Ramos (cell line): ENCODE data around the gene ALKBH8.
"Not testable (repeated sequence)": the region's sequence is repeated elsewhere in the genome, so short reads cannot be mapped to it uniquely, and the experiment has no call there.

ENCODE experiments used
- in situ Hi-C: fragments of 300-500 bp; cut with MboI; formaldehyde crosslinking; loops from one replicate; pipeline ENCODE4 v1.14.3; 2022; ENCODE audit warnings: low sequenced_read_pairs; ENCODE audit not compliant: unreplicated experiment

ALKBH8 gene

GRCh38 chr11:107526197-107526596 is 39.3 kb downstream of the ALKBH8 start:
- in situ Hi-C loops = no loop called here

- in situ Hi-C loops = no loop called here
These were observed 56.7 kb downstream of the ALKBH8 start for GRCh38 chr11:107508858-107509244.

- in situ Hi-C loops = no loop called here
These were observed 57.2 kb downstream of the ALKBH8 start for GRCh38 chr11:107508201-107508857.

GRCh38 chr11:107505647-107506225 is 59.8 kb downstream of the ALKBH8 start:
- in situ Hi-C loops = no loop called here

- in situ Hi-C loops = no loop called here
These were observed 60.6 kb downstream of the ALKBH8 start for GRCh38 chr11:107504981-107505380.

GRCh38 chr11:107501713-107502112 is 63.8 kb downstream of the ALKBH8 start:
- in situ Hi-C loops = no loop called here

- in situ Hi-C loops = not testable (repeated sequence)
These were observed 68.2 kb downstream of the ALKBH8 start for GRCh38 chr11:107497371-107497770.

- in situ Hi-C loops = no loop called here
These were observed 69.5 kb downstream of the ALKBH8 start for GRCh38 chr11:107496011-107496410.

GRCh38 chr11:107494055-107494454 is 71.5 kb downstream of the ALKBH8 start:
- in situ Hi-C loops = no loop called here

- in situ Hi-C loops = no loop called here
These were observed 72.4 kb downstream of the ALKBH8 start for GRCh38 chr11:107493117-107493516.

GRCh38 chr11:107490836-107491235 is 74.7 kb downstream of the ALKBH8 start:
- in situ Hi-C loops = no loop called here

- in situ Hi-C loops = no loop called here
These were observed 83.3 kb downstream of the ALKBH8 start for GRCh38 chr11:107482234-107482633.

- in situ Hi-C loops = no loop called here
These were observed 86.6 kb downstream of the ALKBH8 start for GRCh38 chr11:107478922-107479321.

- in situ Hi-C loops = no loop called here
These were observed 87.7 kb downstream of the ALKBH8 start for GRCh38 chr11:107477820-107478219.

- in situ Hi-C loops = no loop called here
These were observed 91.7 kb downstream of the ALKBH8 start for GRCh38 chr11:107473792-107474191.

- in situ Hi-C loops = no loop called here
These were observed 92.6 kb downstream of the ALKBH8 start for GRCh38 chr11:107472966-107473365.

GRCh38 chr11:107468596-107468995 is 96.9 kb downstream of the ALKBH8 start:
- in situ Hi-C loops = no loop called here

GRCh38 chr11:107467696-107468095 is 97.8 kb downstream of the ALKBH8 start:
- in situ Hi-C loops = no loop called here

GRCh38 chr11:107466275-107466866 is 99.2 kb downstream of the ALKBH8 start:
- in situ Hi-C loops = not testable (repeated sequence)

- in situ Hi-C loops = no loop called here
These were observed 107.8 kb downstream of the ALKBH8 start, which contains the start of gene CWF19L2 for GRCh38 chr11:107457558-107458271. Gene CWF19L2 (minus strand): TSS chr11:107457825. CDS start chr11:107457816, 9 bp downstream.

- in situ Hi-C loops = no loop called here
These were observed 108.4 kb downstream of the ALKBH8 start for GRCh38 chr11:107457205-107457557.
